Muscle layer of duodenum (tissue), 2 donors: ENCODE data around the gene MOSMO.
"Not testable (repeated sequence)": the region's sequence is repeated elsewhere in the genome, so short reads cannot be mapped to it uniquely, and the experiment has no call there.

ENCODE experiments used
- H3K27ac ChIP-seq: one replicate; pipeline ENCODE4 v1.7.0; 2013; ENCODE audit warnings: mild to moderate bottlenecking, low read length
- H3K27me3 ChIP-seq: one replicate; pipeline ENCODE4 v1.7.0; 2013; ENCODE audit warnings: low read depth, mild to moderate bottlenecking, control low read depth, low read length
- H3K36me3 ChIP-seq, 2 donors: one replicate each; pipeline ENCODE4 v1.7.0; 2013; ENCODE audit warnings: low read length in 2 of 2, control low read depth in 1 of 2, mild to moderate bottlenecking in 1 of 2; ENCODE audit not compliant: insufficient read depth in 2 of 2, control insufficient read depth in 1 of 2
- H3K4me1 ChIP-seq, 2 donors: one replicate each; pipeline ENCODE4 v1.7.0; 2013; ENCODE audit warnings: low read length in 2 of 2, mild to moderate bottlenecking in 2 of 2, control low read depth in 1 of 2, moderate library complexity in 1 of 2; ENCODE audit not compliant: insufficient read depth in 2 of 2, control insufficient read depth in 1 of 2
- H3K4me3 ChIP-seq, 2 donors: one replicate each; pipeline ENCODE4 v1.7.0; 2013; ENCODE audit warnings: low read length in 2 of 2, low read depth in 1 of 2, mild to moderate bottlenecking in 1 of 2
- H3K9me3 ChIP-seq, 2 donors: one replicate each; pipeline ENCODE4 v1.7.0; 2013; ENCODE audit warnings: low read length in 2 of 2, control low read depth in 1 of 2, mild to moderate bottlenecking in 1 of 2; ENCODE audit not compliant: control insufficient read depth in 1 of 2
- donor health status: healthy.

Gene MOSMO

DNA sequence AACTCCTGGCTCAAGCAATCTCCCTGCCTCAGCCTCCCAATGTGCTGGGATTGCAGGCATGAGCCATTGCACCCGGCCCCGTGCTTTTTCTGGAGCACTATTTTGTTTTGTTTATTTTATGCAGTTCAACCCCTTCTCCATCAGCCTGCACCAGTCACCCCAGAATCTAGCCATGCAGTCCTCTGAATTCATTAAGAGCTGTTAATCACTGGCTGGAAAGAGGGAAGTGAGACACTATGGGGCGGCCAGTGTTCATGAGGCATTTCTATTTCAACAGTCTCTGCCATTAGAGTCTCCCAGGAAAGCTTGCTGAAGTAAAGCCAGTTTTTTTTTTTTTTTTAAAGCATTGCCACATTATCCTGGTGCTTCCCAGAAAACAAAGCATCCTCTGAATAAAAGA, 86.1 kb downstream of the MOSMO start:
- Histone ChIP-seq H3K36me3 (no peaks in the 10 kb centered on the region), H3K27me3 (no peaks in the 10 kb centered on the region), H3K27ac (no peak overlapping the region), H3K9me3 (no peaks in the 10 kb centered on the region), H3K4me1 (peaks cover 0 to 4% of the 10 kb centered on the region in 2 donors), H3K4me3 (no peak overlapping the region)

DNA sequence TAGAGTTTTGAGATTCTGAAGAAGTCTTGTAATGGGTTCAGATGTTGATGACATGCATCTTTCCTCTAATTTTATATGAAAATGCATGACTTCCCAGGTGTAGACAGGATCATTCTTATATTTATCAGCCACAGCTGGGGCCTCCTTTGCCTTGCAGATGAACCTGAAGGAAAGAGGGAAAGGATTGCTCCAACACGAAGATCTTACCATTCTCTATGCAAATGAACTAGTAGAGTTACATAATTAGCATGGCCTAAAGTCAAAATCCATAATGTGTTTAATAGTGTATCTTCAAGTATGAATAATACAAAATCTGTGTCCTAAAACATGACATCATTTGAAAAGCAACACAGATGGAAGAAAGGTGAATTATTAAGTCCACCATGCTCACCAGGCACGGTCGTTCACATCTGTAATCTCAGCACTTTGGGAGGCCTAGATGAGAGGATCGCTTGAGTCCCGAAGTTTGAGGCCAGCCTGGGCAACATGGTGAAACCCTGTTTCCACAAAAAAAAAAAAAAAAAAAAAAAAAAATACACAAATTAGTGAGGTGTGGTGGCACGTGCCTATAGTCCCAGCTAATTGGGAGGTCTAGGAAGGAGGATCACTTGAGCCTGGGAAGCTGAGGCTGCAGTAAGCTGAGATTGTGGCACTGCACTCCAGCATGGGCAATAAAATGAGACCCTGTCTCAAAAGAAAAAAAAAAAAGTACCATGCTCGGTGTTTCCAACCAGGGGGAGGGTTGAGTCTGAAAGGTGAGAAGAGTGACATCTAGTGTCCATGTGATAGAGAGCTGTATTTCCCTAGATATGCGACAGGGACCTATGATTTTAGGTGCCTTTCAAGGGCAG, 90.7 kb downstream of the MOSMO start:
- Histone ChIP-seq H3K27me3 (no peaks in the 10 kb centered on the region), H3K9me3 (no peaks in the 10 kb centered on the region), H3K4me1 (no peaks in the 10 kb centered on the region), H3K4me3 (no peak overlapping the region), H3K36me3 (no peaks in the 10 kb centered on the region), H3K27ac (no peak overlapping the region)

DNA sequence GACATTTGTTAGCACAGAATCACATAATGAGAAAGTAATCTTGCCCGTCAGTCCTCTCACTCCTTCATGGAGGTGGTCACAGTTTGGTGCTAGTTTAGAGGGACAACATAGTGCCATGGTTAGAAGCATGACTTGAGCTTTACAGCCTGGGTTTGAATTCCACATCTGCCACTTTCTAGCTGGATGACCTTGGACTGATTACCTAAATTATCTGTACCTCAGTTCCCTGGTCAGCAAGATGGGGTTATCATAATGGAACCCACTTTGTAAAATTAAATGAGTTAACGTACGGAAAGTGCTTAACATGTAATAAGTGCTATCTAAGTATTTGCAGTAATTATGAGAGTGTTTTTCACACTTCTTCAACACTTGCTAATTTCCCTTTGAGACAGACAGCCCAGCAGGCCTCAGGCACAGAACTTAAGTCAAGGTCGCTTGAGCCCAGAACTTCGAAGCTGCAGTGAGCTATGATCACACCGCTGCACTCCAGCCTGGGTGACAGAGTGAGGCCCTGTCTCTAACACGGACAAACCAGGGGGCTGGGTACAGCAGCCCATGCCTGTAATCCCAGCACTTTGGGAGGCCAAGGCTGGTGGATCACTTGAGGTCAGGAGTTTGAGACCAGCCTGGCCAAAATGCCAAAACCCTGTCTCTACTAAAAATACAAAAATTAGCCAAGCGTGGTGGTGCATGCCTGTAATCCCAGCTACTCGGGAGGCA, 91.5 kb downstream of the MOSMO start:
- Histone ChIP-seq H3K36me3 (no peaks in the 10 kb centered on the region), H3K4me3 (no peak overlapping the region), H3K27ac (no peak overlapping the region), H3K9me3 (no peaks in the 10 kb centered on the region), H3K4me1 (no peaks in the 10 kb centered on the region), H3K27me3 (no peaks in the 10 kb centered on the region)

DNA sequence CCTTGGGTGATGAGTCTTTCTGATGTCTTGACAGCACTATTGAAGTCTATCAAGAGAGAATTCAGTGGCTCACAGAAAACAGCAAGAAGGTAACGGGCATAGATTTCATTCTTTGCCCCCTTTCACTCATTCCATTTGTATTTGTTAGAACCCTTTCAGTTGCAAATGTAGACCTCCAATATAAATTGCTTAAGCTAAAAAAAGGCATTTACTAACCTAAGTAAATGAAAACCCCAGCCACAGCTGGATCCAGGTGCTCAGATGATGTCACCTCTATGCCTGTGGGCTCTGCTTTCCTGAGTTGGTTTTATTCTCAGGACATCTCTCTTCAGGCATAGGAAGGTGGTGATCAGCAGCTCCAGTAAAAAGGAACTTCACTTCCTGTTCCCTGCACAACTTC, 95.5 kb downstream of the MOSMO start:
- H3K36me3 ChIP-seq: no peaks in the 10 kb centered on the region
- no peak overlapping the region for H3K27ac ChIP-seq
- no peak overlapping the region for H3K4me3 ChIP-seq
- no peaks in the 10 kb centered on the region for H3K9me3 ChIP-seq
- H3K4me1 ChIP-seq: no peaks in the 10 kb centered on the region
- no peaks in the 10 kb centered on the region for H3K27me3 ChIP-seq

DNA sequence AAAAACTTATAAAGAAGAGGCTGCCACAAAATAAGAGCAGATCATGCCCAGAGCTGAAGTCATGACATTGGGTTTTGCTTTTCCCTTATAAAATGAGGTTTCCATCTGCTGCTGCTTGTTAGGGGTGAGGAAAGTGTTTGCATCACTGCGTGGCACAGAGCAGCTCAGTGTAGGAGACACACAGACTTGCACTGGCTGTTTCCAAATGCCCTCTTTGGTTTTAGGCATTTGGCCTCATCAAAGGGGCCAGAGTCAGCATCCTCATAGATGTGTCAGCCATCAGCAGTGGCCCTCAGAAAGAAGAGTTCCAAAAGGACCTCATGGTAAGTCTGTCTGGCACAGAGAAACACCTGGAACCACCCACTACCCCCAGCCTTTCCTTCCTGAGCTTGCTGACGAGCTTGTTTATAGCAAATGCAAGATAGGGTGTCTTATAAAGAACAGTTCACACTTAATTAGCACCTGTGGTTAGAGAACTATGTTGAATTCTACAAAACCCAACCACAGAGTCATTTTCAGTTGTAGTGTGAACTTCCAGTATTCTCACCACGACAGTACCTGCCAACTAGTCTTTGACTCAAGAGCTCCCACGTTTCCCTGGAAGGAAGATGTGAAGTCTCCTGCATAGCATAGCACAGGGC, 101.5 kb downstream of the MOSMO start:
- no peak overlapping the region for H3K27ac ChIP-seq
- H3K4me1 ChIP-seq: no peaks in the 10 kb centered on the region
- no peaks in the 10 kb centered on the region for H3K36me3 ChIP-seq
- peaks cover 3% of the 10 kb centered on the region for H3K27me3 ChIP-seq
- H3K4me3 ChIP-seq: no peak overlapping the region
- H3K9me3 ChIP-seq: no peaks in the 10 kb centered on the region

DNA sequence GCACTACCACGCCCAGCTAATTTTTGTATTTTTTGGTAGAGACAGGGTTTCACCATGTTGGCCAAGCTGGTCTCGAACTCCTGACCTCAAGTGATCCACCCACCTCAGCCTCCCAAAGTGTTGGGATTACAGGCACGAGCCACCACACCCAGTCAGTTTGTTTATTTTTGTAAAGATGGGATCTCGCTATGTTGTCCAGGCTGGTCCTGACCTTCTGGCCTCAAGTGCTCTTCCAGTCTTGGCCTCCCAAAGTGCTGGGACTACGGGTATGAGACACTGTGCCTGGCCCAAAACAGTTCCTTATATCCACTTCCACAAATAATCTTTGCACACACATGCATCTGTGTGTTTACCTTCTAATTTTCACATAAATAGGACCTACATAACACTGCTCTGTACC, 103.7 kb downstream of the MOSMO start:
- H3K36me3 ChIP-seq, H3K27me3 ChIP-seq, H3K27ac ChIP-seq, H3K4me3 ChIP-seq, H3K4me1 ChIP-seq, H3K9me3 ChIP-seq: not testable (repeated sequence)

DNA sequence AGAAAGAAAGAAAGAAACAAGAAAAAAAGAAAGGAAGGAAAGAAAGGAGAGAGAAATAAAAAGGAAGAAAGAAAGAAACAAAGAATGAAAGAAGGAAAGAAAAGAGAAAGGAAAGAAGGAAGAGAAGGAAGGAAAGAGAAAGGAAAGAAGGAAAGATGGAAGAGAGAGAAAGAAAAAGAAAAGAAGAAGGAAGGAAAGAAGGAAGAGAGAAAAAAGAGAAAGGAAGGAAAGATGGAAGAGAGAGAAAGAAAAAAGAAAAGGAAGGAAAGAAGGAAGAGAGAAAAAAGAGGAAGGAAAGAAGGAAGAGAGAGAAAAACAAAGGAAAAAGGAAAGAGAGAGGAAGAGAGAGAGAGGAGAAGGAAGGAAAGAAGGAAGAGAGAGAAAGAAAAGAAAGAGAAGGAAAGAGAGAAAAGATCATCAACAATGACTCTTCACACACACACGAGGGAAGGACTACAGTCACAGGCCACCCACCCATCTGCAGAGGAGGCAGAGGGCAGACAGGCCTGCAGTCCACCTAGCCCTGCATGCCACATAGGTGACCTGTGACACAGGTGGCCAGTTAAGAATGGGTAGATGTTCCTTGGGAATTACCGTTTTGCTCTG, 108.3 kb downstream of the MOSMO start:
- H3K27ac ChIP-seq: no peak overlapping the region
- H3K4me1 ChIP-seq: no peaks in the 10 kb centered on the region
- no peaks in the 10 kb centered on the region for H3K36me3 ChIP-seq
- H3K4me3 ChIP-seq: no peak overlapping the region
- no peaks in the 10 kb centered on the region for H3K9me3 ChIP-seq
- no peaks in the 10 kb centered on the region for H3K27me3 ChIP-seq

DNA sequence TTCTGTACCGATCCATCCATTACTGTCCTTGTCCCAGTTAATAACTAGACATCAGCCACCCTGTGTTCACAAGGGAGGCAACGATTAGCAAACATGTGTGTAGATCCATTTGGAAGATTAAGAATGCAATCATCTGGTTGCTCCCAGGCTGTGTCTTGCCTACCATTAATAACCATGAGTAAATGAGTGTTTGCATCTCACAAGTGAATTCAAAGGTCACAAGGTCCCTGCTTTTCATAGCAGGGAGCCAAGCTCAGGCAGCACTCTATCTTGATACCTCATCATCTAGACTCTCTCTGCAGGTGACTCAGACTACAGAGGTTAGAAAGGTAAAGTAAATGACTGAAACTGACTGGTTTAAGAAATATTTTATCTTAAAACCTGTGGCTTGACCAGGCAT, 109.7 kb downstream of the MOSMO start:
- Histone ChIP-seq H3K9me3 (no peaks in the 10 kb centered on the region), H3K27me3 (no peaks in the 10 kb centered on the region), H3K4me1 (no peaks in the 10 kb centered on the region), H3K36me3 (no peaks in the 10 kb centered on the region), H3K4me3 (no peak overlapping the region), H3K27ac (no peak overlapping the region)

DNA sequence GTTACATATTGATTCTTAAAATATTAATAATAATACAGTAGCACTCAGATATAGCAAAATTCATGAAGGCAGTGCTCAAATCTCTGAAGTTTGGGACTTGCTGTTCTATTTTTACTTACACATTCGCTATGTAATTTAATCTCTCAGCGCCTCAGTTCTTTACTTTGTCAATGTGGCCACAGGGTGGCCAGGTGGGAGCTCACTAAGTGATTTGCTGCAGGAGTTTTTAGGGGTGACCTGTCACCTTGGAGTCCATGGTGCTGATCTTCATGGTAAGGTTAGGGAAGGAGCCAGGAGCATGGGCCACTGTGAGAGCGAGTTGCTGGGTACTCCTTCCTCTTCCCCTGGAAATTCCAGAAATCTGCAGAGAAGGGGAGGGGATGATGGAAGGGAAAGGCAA, 112.5 kb downstream of the MOSMO start:
- H3K36me3 ChIP-seq: no peaks in the 10 kb centered on the region
- no peaks in the 10 kb centered on the region for H3K4me1 ChIP-seq
- no peak overlapping the region for H3K4me3 ChIP-seq
- no peak overlapping the region for H3K27ac ChIP-seq
- H3K27me3 ChIP-seq: no peaks in the 10 kb centered on the region
- H3K9me3 ChIP-seq: no peaks in the 10 kb centered on the region

DNA sequence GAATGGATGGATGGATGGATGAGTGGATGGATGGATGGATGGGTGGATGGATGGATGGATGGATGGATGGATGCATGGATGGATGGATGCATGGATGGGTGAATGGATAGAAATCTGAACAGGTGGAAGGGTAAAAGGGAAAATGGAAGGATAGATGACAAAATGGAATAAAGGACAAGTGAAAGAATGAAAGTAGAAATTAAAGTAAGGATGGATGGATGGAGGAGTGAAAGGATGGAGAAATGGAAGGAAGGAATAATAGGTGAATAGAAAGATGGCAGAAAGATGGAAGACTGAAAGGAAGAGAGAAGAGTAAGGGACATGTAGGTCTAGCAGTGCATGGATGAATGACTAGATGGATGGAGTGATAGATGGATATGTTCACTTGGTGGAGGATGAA, 114.3 kb downstream of the MOSMO start:
- Histone ChIP-seq H3K4me3 (no peak overlapping the region), H3K9me3 (no peaks in the 10 kb centered on the region), H3K36me3 (no peaks in the 10 kb centered on the region)

DNA sequence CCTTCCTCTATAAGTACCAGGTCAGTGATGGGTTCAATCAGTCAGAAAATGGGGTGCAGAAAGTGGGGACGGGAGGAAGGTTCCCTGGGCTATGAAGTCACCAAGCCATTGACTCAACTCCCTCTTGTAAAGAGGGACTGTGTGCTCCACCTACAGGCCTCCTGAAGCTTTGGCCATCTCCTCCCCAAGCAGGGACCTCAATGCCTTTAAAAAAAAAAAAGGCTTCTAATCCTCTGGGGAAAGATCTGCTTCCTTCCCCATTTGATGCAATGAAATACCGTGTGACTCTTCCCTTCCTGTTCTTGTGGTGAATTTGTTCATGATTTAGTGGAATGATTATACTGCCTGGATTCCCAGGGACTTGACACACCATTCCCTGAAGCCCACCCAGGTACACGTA, 115.2 kb downstream of the MOSMO start:
- no peaks in the 10 kb centered on the region for H3K36me3 ChIP-seq
- H3K9me3 ChIP-seq: no peaks in the 10 kb centered on the region
- no peaks in the 10 kb centered on the region for H3K4me1 ChIP-seq
- no peaks in the 10 kb centered on the region for H3K27me3 ChIP-seq
- no peak overlapping the region for H3K4me3 ChIP-seq
- no peak overlapping the region for H3K27ac ChIP-seq

More for the DNA sequence above, 114.3 kb downstream of the MOSMO start:
- no peaks in the 10 kb centered on the region for H3K27me3 ChIP-seq
- no peak overlapping the region for H3K27ac ChIP-seq
- H3K4me1 ChIP-seq: no peaks in the 10 kb centered on the region
